Measurements from ENCODE around the gene HOXC10. TPM values are rescaled to one million over a fixed set of nuclear protein-coding genes. Genes with fewer than 3 reads are reported as not detected.

The HOXC10 gene
- total RNA-seq, 1 donor from 2014 or later = not detected

- intact Hi-C loops (cut with micrococcal nuclease) = loop anchor here (2.0 to 5.0 kb wide), 3 partner anchors 13 to 89 kb away; partner anchors contain the start of gene HOXC4
Measured at GRCh38 chr12:53963434-53964314, 21.3 kb upstream of the HOXC10 start.

GRCh38 chr12:53964315-53964713, 20.6 kb upstream of the HOXC10 start:
- intact Hi-C loops (cut with micrococcal nuclease) = loop anchor here (5.0 kb wide), 2 partner anchors 33 to 88 kb away; partner anchors contain the start of gene HOXC4

GRCh38 chr12:53965281-53966084, 19.5 kb upstream of the HOXC10 start:
- intact Hi-C loops (cut with micrococcal nuclease) = no loop called here

- intact Hi-C loops (cut with micrococcal nuclease) = no loop called here
Measured at GRCh38 chr12:53966085-53966384, 18.9 kb upstream of the HOXC10 start.

GRCh38 chr12:53966385-53967133, 18.4 kb upstream of the HOXC10 start:
- intact Hi-C loops (cut with micrococcal nuclease) = no loop called here

GRCh38 chr12:53967421-53967925, 17.5 kb upstream of the HOXC10 start:
- intact Hi-C loops (cut with micrococcal nuclease) = no loop called here

- intact Hi-C loops (cut with micrococcal nuclease) = no loop called here
Measured at GRCh38 chr12:53968214-53969127, 16.5 kb upstream of the HOXC10 start.

- intact Hi-C loops (cut with micrococcal nuclease) = loop anchor here (5.0 kb wide), 1 partner anchor 32 kb away; the partner anchor contains the start of gene HOXC13
Measured at GRCh38 chr12:53969588-53970259, 15.2 kb upstream of the HOXC10 start.

GRCh38 chr12:53970451-53970850, 14.5 kb upstream of the HOXC10 start:
- intact Hi-C loops (cut with micrococcal nuclease) = loop anchor here (5.0 kb wide), 1 partner anchor 33 kb away; the partner anchor contains the start of gene HOXC13

- intact Hi-C loops (cut with micrococcal nuclease) = loop anchor here (5.0 kb wide), 1 partner anchor 34 kb away; the partner anchor contains the start of gene HOXC13
Measured at GRCh38 chr12:53971129-53971528, 13.8 kb upstream of the HOXC10 start.

GRCh38 chr12:53971686-53972085, 13.3 kb upstream of the HOXC10 start:
- intact Hi-C loops (cut with micrococcal nuclease) = loop anchor here (5.0 kb wide), 1 partner anchor 34 kb away; the partner anchor contains the start of gene HOXC13

- intact Hi-C loops (cut with micrococcal nuclease) = loop anchor here (5.0 kb wide), 1 partner anchor 35 kb away; the partner anchor contains the start of gene HOXC13
Measured at GRCh38 chr12:53972152-53972702, 12.7 kb upstream of the HOXC10 start.

GRCh38 chr12:53972722-53973235, 12.2 kb upstream of the HOXC10 start, which contains the start of gene HOXC11:
Gene HOXC11, plus strand, starts transcription at chr12:53973126. Its CDS starts 116 bp downstream, at chr12:53973242.
- intact Hi-C loops (cut with micrococcal nuclease) = loop anchor here (5.0 kb wide), 1 partner anchor 35 kb away; the partner anchor contains the start of gene HOXC13

- intact Hi-C loops (cut with micrococcal nuclease) = loop anchor here (5.0 kb wide), 1 partner anchor 36 kb away; the partner anchor contains the start of gene HOXC13
Measured at GRCh38 chr12:53973236-53974042, 11.5 kb upstream of the HOXC10 start.

- intact Hi-C loops (cut with micrococcal nuclease) = loop anchor here (5.0 kb wide), 2 partner anchors 37 to 38 kb away; partner anchors contain the start of gene HOXC13
Measured at GRCh38 chr12:53974084-53975063, 10.6 kb upstream of the HOXC10 start, which contains the start of gene HOTAIR. Gene HOTAIR, minus strand, starts transcription at chr12:53974954.

GRCh38 chr12:53975064-53975471, 9.9 kb upstream of the HOXC10 start:
- intact Hi-C loops (cut with micrococcal nuclease) = loop anchor here (5.0 kb wide), 1 partner anchor 37 kb away; no protein-coding TSS in a partner anchor
